Umbilical cord (tissue), 2 donors: ENCODE measurements around the gene PCAT7. TPM values are rescaled to one million over a fixed set of nuclear protein-coding genes. Genes with fewer than 3 reads are reported as not detected.

Experiments used
- DNase-seq: peaks from one replicate; pipeline ENCODE4 v3.0.0-alpha.2; 2015; ENCODE audit warnings: low spot score
- total RNA-seq: library from RNA; depleted of rRNA; stranded (reverse); fragments of >200 nt; gene quantifications from one replicate; pipeline ENCODE4 v1.2.3, GENCODE V29; 2014; ENCODE audit warnings: low replicate concordance; ENCODE audit not compliant: insufficient read depth

The PCAT7 gene
- total RNA-seq, 1 donor from 2014 or later: 2.6 TPM

DNA sequence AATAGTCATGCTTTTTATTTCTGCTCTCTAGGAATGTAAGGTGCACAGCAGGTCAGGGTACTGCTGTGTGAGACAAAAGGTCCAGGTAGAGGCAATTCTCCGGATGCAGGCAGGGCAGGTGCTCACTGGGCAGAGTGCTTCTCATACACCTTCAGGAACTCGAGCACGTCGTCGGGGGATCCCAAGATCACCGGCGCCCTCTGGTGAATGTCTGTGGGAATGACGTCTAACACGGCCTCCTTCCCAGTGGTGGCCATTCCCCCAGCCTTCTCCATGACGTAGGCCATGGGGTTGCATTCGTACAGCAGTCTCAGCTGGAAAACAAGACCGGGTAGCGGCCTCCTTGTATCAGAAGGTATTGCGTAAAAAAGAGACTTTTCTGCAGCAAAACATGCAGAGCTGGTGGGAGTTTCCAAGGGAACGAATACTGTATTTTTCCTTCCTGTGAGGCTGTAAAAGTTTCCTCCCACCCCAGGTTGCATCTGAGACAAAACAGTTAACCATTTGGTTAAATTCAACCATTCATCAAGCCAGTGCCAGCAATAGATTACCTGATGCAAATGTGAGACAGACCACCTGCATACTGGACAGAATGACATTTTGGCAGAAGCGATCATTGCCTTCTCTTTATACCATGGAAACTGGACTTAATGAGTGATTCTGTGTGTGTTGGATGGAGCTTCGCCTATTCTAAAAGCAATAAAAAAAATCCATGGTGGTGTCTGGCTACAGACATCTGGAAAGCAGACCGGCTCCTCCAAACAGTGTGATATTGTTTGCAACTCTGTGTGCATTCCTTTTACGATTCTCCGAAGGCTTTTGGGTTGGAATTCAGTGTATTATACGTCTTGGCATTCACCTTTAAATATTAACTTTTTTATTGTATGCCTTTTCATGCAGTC, 48.6 kb downstream of the PCAT7 start:
- peak; percentile 81 for DNase-seq

DNA sequence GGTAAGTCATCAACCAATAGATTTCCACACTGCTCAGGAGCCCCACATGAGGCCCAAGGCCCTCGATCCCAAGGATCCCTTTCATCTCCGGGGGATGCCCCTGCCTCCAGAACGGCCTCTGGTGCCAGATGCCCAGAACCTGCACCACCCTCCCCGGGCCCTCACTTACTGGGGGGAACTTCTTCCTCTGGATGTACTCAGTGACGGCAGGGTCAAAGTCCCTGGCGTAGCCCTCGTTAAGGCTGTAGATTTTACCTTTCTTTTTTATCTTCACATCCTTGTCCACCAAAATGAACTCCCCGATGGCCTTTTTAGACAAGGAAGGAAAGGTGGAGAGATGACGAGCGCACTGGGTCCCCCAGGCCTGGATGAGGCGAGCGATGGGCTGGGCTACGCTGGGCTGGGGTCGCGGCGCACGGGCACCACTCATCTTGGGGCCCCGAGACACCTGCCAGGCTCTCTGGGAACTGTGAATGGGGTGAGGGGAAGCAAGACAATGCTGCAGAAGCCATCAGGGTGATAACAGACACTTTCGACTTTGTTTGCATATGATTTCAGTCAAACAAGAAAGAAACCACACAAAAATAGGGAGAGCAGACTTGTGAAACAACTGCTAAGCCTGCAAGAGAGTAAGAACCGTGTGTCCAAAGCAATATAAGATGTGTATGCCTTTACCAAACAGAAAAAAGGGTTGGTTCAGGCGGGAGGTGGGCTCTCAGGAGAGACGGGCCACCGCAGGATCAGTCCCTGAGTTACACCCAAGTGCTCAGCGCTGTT, 52.0 kb downstream of the PCAT7 start:
- no peak for DNase-seq

DNA sequence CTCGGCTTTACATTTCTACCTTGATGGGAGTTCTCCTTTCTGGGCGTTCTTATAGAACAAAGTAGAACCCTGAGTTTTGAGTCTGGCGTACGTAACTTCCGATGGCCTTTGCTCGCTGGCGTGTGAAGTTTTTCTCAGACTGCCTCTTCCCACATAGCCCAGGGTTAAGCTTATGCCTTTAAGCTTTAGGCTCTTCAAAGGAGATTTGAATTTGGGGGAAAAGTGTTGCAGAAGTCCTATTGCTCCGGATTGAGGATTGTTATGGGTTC, 52.5 kb downstream of the PCAT7 start:
- DNase-seq: no peak

DNA sequence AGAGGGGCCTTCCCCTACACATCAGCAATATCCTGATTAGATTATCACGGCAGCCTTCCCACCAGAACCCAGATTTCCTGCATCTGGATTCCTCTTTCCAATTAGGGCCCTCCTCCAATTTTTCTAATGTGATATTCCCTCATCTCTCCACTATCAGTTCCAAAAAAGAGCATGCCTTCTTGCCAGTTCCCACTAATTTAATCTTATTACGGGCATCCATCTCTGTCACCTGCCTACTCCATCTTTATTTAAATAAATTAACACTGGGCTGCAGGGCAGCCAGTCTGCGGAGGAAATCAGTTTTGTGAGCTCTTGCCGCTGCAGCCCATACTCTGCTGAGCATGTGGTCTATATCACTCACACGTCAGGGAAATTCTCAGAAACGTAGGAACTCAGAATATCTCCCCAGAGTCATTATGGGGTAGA, 55.3 kb downstream of the PCAT7 start:
- DNase-seq: peak; percentile 90

DNA sequence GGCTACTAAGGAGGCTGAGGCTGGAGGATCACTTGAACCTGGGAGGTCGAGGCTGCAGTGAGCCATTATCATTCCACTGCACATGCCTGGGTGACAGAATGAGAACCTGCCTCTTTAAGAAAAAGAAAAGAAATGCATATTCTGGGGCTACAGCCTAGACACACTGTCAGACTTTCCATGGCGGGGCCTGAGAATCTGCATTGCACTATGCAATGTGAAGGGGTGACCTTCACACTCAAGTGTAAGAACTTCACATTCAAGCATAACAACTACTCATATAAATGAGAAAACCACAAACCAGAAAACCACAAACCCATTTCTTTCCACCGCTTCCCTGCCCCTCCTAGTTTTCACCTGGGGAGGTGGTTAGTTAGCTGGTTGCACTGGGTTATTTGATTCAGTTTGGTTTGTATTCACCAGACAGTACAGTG, 56.8 kb downstream of the PCAT7 start:
- no peak for DNase-seq

DNA sequence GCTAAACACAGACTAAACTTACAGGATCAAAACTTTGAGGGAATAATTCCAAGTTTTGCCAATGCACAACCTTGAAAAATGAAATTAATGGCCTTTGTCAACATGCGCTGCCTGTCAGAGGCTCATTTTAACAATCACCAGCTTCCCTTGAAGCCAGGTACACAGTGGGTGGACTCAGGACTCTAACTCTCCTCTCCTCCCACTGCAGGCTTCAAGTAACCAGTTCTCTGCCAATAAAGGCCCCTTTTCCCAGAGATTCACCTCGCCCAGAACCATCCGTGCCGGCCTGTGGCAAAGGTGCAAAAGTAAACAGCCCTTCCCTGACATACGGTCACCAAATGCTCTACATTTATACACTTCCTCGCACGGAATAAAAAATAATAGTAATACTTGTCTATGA, 57.2 kb downstream of the PCAT7 start:
- no peak for DNase-seq

DNA sequence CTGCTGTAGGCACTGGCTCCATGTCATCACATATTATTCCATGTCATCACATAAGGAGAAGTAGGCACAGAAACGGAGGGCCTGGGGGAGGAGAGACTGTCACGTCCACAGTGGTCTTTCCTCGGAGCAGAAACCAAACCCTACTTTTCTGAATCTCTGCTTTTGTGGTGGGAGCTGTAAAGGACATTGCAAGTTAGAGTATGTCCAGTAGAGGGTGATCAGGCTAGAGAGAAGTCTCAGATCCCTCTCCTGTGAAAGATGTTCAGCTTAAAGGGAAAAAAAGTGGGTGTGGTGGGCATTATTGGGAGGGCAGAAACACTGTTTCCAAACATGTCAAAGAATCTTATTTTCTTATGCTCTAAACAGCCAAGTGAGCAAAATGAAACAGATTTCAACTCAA, 58.1 kb downstream of the PCAT7 start:
- no peak for DNase-seq

DNA sequence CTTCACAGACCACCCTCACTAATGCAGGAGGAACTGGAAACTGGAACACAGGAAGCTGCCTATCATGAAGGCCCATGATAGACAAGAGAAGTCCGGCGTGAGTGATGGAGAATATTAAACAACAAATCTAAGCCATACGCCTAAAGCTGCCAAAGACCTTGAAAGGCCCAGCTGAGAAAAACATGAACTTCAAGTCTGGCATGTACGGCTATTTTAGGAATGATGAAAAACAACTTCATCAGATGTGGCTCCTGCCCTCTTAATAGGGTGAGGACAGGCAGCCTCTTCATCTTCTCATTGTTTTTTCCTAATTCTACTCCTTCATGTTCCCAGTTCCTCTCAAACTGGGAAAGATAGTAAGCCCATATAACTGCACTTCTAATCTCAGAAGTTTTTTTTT, 64.1 kb downstream of the PCAT7 start:
- peak; percentile 46 for DNase-seq

Other genes starting within 250 kb of the PCAT7 start
- gene NUTM2F, start 226.4 kb upstream of the PCAT7 start, total RNA-seq: not detected
- not detected for gene FBP2, start 38.7 kb downstream of the PCAT7 start, total RNA-seq
- not detected for gene FBP1, start 84.4 kb downstream of the PCAT7 start, total RNA-seq
- 297 TPM for gene AOPEP, start 171.6 kb downstream of the PCAT7 start, total RNA-seq